Ascending aorta (tissue), 2 donors: ENCODE results near the gene TPRG1L. TPM values are rescaled to one million over a fixed set of nuclear protein-coding genes. Genes with fewer than 3 reads are reported as not detected.

Experiments
- DNase-seq, 2 donors: peaks; one replicate each; pipeline ENCODE4 v3.0.0-alpha.2; 2019; ENCODE audit warnings: low spot score in 2 of 2
- H3K27ac ChIP-seq, 2 donors: fragments of 200-600 bp; sonication (generic); one replicate each; pipeline ENCODE4 v1.5.1; 2016 to 2017; ENCODE audit warnings: mild to moderate bottlenecking in 1 of 2
- H3K27me3 ChIP-seq: fragments of 200-600 bp; sonication (generic); one replicate; pipeline ENCODE4 v1.5.1; 2017
- H3K36me3 ChIP-seq, 2 donors: fragments of 200-600 bp; sonication (generic); one replicate each; pipeline ENCODE4 v1.5.1; 2016
- H3K4me1 ChIP-seq, 2 donors: fragments of 200-600 bp; sonication (generic); one replicate each; pipeline ENCODE4 v1.5.1; 2016 to 2017; ENCODE audit warnings: mild to moderate bottlenecking in 1 of 2
- H3K4me3 ChIP-seq, 2 donors: fragments of 200-600 bp; sonication (generic); one replicate each; pipeline ENCODE4 v1.5.1; 2016 to 2017; ENCODE audit warnings: mild to moderate bottlenecking in 1 of 2
- H3K9me3 ChIP-seq, 2 donors: fragments of 200-600 bp; sonication (generic); one replicate each; pipeline ENCODE4 v1.5.1; 2016
- intact Hi-C: fragments of 100-400 bp; cut with DNase I; formaldehyde crosslinking; loops from one replicate; pipeline ENCODE4 v1.15.1; 2023
- total RNA-seq: library from RNA; depleted of rRNA; stranded (reverse); fragments of >200 nt; gene quantifications from one replicate; pipeline ENCODE4 v1.1.0, GENCODE V29; 2016
- TF ChIP-seq, protein P1 (sequence below), 3 experiments: fragments of 200-600 bp in 2 of 3; fragments of 450-650 bp in 1 of 3; sonication (generic) in 2 of 3; IDR thresholded peaks; one replicate each; pipeline ENCODE4 v1.5.1; 2016 to 2019; ENCODE audit warnings: antibody characterized with exemption in 3 of 3, mild to moderate bottlenecking in 1 of 3, moderate library complexity in 1 of 3

TPRG1L gene
- total RNA-seq, 1 donor from 2014 or later: 18.9 TPM

- Histone ChIP-seq H3K36me3 (no peaks in the 10 kb centered on the region), H3K27me3 (no peaks in the 10 kb centered on the region), H3K4me3 (no peak overlapping the region), H3K4me1 (no peaks in the 10 kb centered on the region), H3K27ac (no peak overlapping the region), H3K9me3 (no peaks in the 10 kb centered on the region)
- TF ChIP-seq, protein P1, sequence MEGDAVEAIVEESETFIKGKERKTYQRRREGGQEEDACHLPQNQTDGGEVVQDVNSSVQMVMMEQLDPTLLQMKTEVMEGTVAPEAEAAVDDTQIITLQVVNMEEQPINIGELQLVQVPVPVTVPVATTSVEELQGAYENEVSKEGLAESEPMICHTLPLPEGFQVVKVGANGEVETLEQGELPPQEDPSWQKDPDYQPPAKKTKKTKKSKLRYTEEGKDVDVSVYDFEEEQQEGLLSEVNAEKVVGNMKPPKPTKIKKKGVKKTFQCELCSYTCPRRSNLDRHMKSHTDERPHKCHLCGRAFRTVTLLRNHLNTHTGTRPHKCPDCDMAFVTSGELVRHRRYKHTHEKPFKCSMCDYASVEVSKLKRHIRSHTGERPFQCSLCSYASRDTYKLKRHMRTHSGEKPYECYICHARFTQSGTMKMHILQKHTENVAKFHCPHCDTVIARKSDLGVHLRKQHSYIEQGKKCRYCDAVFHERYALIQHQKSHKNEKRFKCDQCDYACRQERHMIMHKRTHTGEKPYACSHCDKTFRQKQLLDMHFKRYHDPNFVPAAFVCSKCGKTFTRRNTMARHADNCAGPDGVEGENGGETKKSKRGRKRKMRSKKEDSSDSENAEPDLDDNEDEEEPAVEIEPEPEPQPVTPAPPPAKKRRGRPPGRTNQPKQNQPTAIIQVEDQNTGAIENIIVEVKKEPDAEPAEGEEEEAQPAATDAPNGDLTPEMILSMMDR (IDR thresholded peaks at IDR 0.05): no peak
- DNase-seq: no peak
- intact Hi-C loops: no loop called here
These were observed 38.8 kb upstream of the TPRG1L start for GRCh38 chr1:3585940-3586568.

DNA sequence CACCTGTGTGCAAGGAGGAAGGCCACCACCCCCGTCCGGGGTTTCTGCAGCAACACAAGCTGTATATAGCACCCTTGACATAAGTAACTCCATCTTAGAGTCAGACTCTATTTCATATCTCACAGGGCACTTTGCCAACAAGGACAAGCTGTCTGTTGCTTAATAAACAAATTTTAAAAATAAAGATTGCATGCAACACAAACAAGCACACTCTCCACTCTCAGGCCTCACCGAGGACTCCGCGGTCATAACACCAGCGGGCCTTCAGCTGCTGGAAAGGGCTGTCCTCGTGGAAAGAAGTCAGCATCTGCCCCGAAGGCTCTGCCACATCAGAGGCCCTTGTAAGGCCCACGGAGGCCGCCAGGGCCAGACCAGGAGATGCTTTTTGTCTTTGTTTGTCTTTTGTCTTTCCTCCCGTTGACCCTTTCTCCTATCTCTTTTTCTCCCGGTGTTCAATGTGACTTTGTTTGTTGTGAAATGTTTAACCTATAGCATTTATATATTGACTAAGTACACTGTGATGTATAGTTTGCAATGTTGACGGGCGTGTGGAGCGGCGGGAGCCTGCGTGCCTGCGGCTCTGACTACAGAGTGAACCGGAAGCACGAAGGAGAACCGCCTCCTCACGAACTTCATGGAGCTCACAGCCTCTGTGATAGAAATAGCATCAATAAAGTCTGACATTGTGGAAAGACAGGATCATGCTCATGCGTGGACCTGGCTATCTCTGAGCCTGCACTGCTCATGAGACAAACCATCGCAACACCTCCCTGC, 37.6 kb upstream of the TPRG1L start:
- H3K36me3 ChIP-seq: no peaks in the 10 kb centered on the region
- H3K9me3 ChIP-seq: no peaks in the 10 kb centered on the region
- TF ChIP-seq, protein P1 (IDR thresholded peaks at IDR 0.05): no peak
- DNase-seq: no peak
- no peak overlapping the region for H3K27ac ChIP-seq
- H3K27me3 ChIP-seq: no peaks in the 10 kb centered on the region
- H3K4me3 ChIP-seq: no peak overlapping the region
- no peaks in the 10 kb centered on the region for H3K4me1 ChIP-seq
- intact Hi-C loops: no loop called here

GRCh38 chr1:3588395-3588794, 36.4 kb upstream of the TPRG1L start:
- no peaks in the 10 kb centered on the region for H3K27me3 ChIP-seq
- no peaks in the 10 kb centered on the region for H3K9me3 ChIP-seq
- H3K4me3 ChIP-seq: no peak overlapping the region
- H3K36me3 ChIP-seq: no peaks in the 10 kb centered on the region
- no peak for DNase-seq
- TF ChIP-seq, protein P1 (IDR thresholded peaks at IDR 0.05): no peak
- intact Hi-C loops: no loop called here
- no peak overlapping the region for H3K27ac ChIP-seq
- H3K4me1 ChIP-seq: no peaks in the 10 kb centered on the region

DNA sequence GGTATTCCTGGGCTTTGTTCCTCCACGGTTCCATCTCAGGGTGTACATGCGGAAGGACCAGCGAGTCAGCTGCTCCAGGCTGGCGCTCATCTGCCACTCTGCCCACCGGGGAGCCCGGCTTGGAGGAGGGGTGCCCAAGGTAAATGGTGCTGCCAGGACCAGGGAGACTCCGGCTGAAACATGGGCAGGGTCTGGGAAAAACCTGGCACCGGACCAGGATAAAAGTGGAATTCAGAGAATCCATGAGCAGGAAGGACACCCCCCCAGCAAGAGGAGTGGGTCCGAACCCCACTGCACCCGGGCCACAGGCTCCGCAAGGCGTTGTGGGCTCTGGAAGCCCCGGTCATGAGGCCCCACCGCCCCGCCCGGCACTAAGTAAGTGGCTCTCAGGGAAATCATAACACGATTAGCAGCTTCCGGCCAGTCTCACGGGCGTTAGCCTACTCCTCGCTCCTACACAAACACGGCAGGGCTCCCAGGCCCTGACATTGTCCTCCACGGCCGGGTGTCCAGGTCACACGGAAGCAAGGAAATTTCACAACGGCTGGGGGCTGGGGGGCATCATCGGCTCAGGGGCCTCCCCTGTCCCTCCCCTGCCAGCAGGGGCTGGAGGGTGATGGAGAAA, 34.6 kb upstream of the TPRG1L start:
- Histone ChIP-seq H3K4me1 (no peaks in the 10 kb centered on the region), H3K9me3 (no peaks in the 10 kb centered on the region), H3K36me3 (no peaks in the 10 kb centered on the region), H3K4me3 (no peak overlapping the region), H3K27me3 (no peaks in the 10 kb centered on the region), H3K27ac (no peak overlapping the region)
- DNase-seq: no peak
- intact Hi-C loops: no loop called here
- TF ChIP-seq, protein P1 (IDR thresholded peaks at IDR 0.05): no peak

DNA sequence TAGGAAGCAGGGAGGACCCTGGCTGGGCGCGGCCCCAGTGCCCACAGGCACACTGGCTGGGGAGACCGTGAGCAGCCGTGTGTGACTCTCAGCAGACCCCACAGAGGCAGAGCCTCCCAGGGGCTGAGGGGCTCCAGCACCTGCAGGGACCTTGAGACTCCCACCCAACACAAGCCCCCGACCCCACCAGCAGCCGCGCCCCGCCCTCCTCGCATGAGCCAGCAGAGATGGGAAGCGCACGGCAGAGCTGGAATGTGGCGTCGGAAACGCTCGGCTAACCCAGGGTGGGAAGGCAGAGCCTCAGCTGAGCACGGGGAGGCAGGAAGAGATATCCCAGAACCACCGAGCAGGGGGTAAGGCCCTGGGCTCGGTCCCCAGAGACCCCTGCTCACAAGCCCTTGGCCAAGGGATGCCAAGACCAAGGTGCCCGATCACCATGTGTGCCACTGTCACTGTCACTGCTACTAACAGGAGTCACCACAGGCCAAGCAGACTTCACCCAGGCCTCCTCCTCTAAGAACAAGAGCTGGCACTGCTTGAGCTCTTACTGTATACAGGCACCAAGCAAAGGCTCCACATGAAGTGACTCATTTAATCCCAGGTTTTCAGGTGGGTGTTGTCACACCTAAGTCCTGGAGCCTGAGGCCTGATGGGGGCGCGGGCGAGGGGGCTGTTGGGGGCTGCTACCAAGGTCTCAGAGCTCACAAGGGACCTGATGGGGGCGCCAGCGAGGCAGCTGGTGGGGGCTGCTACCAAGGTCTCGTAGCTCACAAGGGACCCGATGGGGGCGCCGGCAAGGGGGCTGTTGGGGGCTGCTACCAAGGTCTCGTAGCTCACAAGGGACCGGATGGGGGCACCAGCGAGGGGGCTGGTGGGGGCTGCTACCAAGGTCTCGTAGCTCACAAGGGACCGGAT, 33.6 kb upstream of the TPRG1L start:
- Histone ChIP-seq H3K9me3 (no peaks in the 10 kb centered on the region), H3K4me1 (no peaks in the 10 kb centered on the region), H3K27ac (no peak overlapping the region), H3K4me3 (no peak overlapping the region), H3K27me3 (no peaks in the 10 kb centered on the region), H3K36me3 (no peaks in the 10 kb centered on the region)
- TF ChIP-seq, protein P1 (IDR thresholded peaks at IDR 0.05): no peak
- DNase-seq: no peak
- intact Hi-C loops: no loop called here
